Aorta (tissue), 5 donors: ENCODE data around the gene GGTLC1. TPM values are rescaled to one million over a fixed set of nuclear protein-coding genes. Genes with fewer than 3 reads are reported as not detected.

ENCODE experiments used
- ATAC-seq: fragments of 200-7000 bp; cut with Tn5 transposase; one replicate; pipeline ENCODE4 v1.9.1; 2022; ENCODE audit warnings: moderate library complexity; ENCODE audit not compliant: low FRiP score
- DNase-seq, 2 donors: peaks; one replicate each; pipeline ENCODE4 v3.0.0-alpha.2; 2020
- H3K27ac ChIP-seq, 2 donors: one replicate each; pipeline ENCODE4 v1.5.1; 2013; ENCODE audit warnings: low read length in 2 of 2, mild to moderate bottlenecking in 2 of 2, moderate library complexity in 2 of 2, control low read depth in 1 of 2, inconsistent platforms in 1 of 2, low read depth in 1 of 2
- H3K27me3 ChIP-seq, 2 donors: one replicate each; pipeline ENCODE4 v1.6.1; 2013; ENCODE audit warnings: control low read depth in 1 of 2, low read length in 1 of 2, mild to moderate bottlenecking in 1 of 2, moderate library complexity in 1 of 2; ENCODE audit not compliant: insufficient read depth in 2 of 2, control insufficient read depth in 1 of 2
- H3K36me3 ChIP-seq, 2 donors: one replicate each; pipeline ENCODE4 v1.6.1; 2013; ENCODE audit warnings: control low read depth in 1 of 2, low read length in 1 of 2, mild to moderate bottlenecking in 1 of 2; ENCODE audit not compliant: insufficient read depth in 2 of 2, control insufficient read depth in 1 of 2
- H3K4me1 ChIP-seq, 2 donors: one replicate each; pipeline ENCODE4 v1.6.1; 2013; ENCODE audit warnings: low read length in 2 of 2, control low read depth in 1 of 2, mild to moderate bottlenecking in 1 of 2, moderate library complexity in 1 of 2; ENCODE audit not compliant: insufficient read depth in 2 of 2, control insufficient read depth in 1 of 2
- H3K4me3 ChIP-seq, 2 donors: one replicate each; pipeline ENCODE4 v1.5.1; 2013; ENCODE audit warnings: low read length in 2 of 2, control low read depth in 1 of 2, mild to moderate bottlenecking in 1 of 2
- H3K9me3 ChIP-seq: one replicate; pipeline ENCODE4 v1.6.1; 2013; ENCODE audit warnings: mild to moderate bottlenecking, low read length; ENCODE audit not compliant: control insufficient read depth
- WGBS, 2 donors: extraction: QIAGEN DNeasy Blood & Tissue Kit; methylation state at CpG; one replicate each; pipeline ENCODE4 v1.1.7; 2013; 5-methylcytosine and 5-hydroxymethylcytosine counted together
- intact Hi-C, 2 donors: fragments of 100-400 bp; cut with DNase I; formaldehyde crosslinking; loops; one replicate each; pipeline versions ENCODE4 v1.14.2 to v1.15.0; 2022
- long read RNA-seq, 2 donors: library from polyadenylated mRNA; unstranded; transcript quantifications; one replicate each; pipeline ENCODE4 v2.0.0, GENCODE V29; 2020 to 2021
- polyA plus RNA-seq, 2 donors: library from polyadenylated mRNA; stranded (reverse); fragments of 200-250 nt; gene quantifications; one replicate each; pipeline ENCODE4 v1.2.3, GENCODE V29; 2013
- total RNA-seq, 2 donors: library from RNA; stranded (reverse); fragmentation: NEBNext Ultra II Directional; extraction: Animal tissue kit (Norgen Biotek cat#: 25700); gene quantifications; one replicate each; pipeline ENCODE4 v1.2.1, GENCODE V29; 2021
- donor health status: healthy with polysubstance abuse.
- donor health status: Bipolar disorder and iron deficiency.
- donor health status: DM: no; HTN: no; CAD: no.
- donor health status: DM: no; HTN: no; CAD: no.
- donor health status: DM: yes; HTN: yes; CAD: no.

The GGTLC1 gene
- total RNA-seq (not detected), polyA plus RNA-seq (not detected)
- long read RNA-seq, donor 1 = 0 reads
- long read RNA-seq, donor 2 = 0 reads

DNA sequence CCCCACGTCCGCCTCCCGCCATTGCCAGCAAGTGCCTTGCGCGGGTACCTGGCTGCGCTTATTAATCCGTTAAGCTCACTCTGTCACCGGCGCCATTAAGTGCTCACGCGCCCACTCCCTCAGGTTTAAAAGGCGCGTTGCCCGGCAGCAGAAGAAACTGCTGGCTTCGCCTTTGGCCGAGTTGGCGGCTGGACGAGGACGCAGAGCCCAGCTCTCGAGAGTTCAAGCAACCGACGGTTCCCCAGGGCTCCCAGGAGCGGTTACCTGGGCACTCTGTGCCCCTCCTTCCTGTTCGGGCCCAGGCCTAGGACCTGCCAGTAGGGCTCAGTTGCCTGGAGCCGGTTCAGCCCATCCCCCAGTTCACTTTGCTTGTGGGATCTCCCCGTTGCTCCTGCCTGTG lies at the start of gene GGTLC1:
Gene GGTLC1, minus strand, starts transcription at position 219 of the 400 bp plus-strand sequence. CDS start 2,168 bp downstream, outside the sequence.
- DNase-seq = no peak
- no peaks in the 10 kb centered on the region for H3K9me3 ChIP-seq
- 90 to 91% methylated on average over 24 to 25 of the region's 26 CpGs for WGBS, 2 donors
- H3K27ac ChIP-seq = no peak within 1 kb of the TSS
- no peaks in the 10 kb centered on the region for H3K4me1 ChIP-seq
- no peak for ATAC-seq
- intact Hi-C loops = no loop called here
- H3K27me3 ChIP-seq = no peaks in the 10 kb centered on the region
- no peak within 1 kb of the TSS for H3K4me3 ChIP-seq
- no peaks in the 10 kb centered on the region for H3K36me3 ChIP-seq

DNA sequence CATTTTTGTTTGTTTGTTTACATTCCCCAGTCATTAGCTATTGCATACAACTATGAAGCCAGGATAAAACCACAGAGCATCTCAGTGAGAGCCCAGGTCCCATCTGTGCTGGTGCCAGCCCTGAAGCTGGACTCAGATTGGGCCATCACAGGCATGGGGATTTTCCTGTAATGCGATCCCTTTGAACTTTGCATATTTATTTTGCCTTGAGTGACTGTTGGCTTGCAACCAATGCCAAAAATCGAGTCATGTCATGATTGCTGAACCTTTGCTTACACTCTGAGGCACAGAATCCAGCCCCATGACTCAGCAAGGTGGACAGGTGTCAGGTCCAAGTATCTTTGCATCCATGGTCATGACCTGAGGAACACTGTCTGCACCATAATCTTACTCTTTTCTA lies 46.2 kb upstream of the GGTLC1 start:
- Histone ChIP-seq H3K9me3 (peaks cover 4% of the 10 kb centered on the region), H3K27ac (no peak overlapping the region), H3K27me3 (no peaks in the 10 kb centered on the region), H3K4me3 (no peak overlapping the region), H3K4me1 (no peaks in the 10 kb centered on the region), H3K36me3 (no peaks in the 10 kb centered on the region)
- ATAC-seq (no peak), DNase-seq (no peak)
- intact Hi-C loops = no loop called here
- whole genome bisulfite sequencing, 2 donors = 48% methylated on average over 2 of the region's 2 CpGs

DNA sequence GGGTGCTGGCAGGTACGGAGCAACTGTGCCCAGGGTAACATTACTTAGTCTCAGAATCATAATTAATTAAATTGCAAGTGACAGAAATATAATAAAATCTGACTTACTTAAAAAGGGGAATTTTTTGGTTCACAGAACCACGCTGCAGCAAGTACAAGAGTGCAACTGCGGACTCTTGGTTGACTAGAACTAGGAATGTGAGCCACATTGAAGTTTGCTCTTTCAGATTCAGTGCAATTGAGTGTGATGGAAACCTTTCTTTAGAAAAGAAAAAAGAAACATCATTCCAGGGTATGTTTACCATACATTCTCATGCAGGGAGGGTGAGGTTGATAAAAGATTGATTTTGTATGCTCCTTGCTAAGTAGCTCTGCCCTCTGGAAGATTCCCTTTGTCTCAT lies 45.0 kb upstream of the GGTLC1 start:
- intact Hi-C loops = no loop called here
- WGBS, 2 donors = 81 to 89% methylated on average over 3 of the region's 3 CpGs
- DNase-seq (no peak), ATAC-seq (no peak)
- Histone ChIP-seq H3K4me3 (no peak overlapping the region), H3K9me3 (peaks cover 4% of the 10 kb centered on the region), H3K27ac (no peak overlapping the region), H3K4me1 (no peaks in the 10 kb centered on the region), H3K36me3 (no peaks in the 10 kb centered on the region), H3K27me3 (no peaks in the 10 kb centered on the region)

DNA sequence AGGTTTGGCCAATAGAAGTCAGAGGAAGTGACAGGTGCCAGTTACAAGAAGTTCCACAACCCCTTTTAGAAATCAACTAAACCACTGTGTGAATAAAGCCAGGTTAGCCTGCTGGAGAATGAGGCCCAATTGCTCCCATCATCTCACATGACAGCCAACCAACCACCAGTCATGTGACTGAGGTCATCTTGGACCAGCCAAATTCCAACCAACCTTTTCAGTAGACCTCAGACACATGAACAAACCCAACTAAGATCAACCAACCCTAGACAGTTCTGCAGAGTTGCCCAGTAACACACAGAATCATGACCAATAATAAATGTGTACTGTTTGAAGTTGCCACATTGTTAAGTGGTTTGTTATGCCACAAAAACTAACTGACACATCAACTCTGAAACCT lies 44.6 kb upstream of the GGTLC1 start:
- intact Hi-C loops = no loop called here

DNA sequence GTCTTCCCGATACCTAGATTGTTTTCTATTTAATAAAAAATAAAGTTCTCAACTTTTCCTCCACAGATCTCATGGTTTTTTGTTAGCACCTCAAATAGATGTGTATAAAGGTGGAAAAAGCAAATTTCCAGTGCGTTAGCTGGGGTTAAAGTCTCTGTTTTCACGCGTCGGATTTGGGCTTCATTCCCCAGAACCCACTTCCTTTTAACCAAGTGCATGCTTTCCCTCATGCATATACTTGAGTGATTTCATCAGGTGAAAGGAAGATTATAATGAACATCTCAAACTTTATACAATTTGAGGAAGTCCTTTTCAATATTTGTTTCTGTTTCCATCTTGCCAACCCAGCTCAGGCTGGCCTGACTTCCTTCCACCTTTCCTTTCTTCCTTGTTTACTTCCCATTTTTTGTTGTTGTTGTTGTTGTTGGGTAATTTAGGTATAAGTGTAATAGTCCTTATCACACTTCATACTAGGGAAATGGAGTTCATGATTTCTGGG lies 43.9 kb upstream of the GGTLC1 start:
- intact Hi-C loops = no loop called here
- peaks cover 4% of the 10 kb centered on the region for H3K9me3 ChIP-seq
- H3K27me3 ChIP-seq = no peaks in the 10 kb centered on the region
- 88 to 89% methylated on average over 5 of the region's 5 CpGs for WGBS, 2 donors
- no peaks in the 10 kb centered on the region for H3K36me3 ChIP-seq
- no peak overlapping the region for H3K4me3 ChIP-seq
- H3K27ac ChIP-seq = no peak overlapping the region
- no peaks in the 10 kb centered on the region for H3K4me1 ChIP-seq
- DNase-seq (no peak), ATAC-seq (no peak)

More for the DNA sequence above, 44.6 kb upstream of the GGTLC1 start:
- H3K9me3 ChIP-seq = peaks cover 4% of the 10 kb centered on the region
- H3K4me3 ChIP-seq = no peak overlapping the region
- no peak overlapping the region for H3K27ac ChIP-seq
- DNase-seq (no peak), ATAC-seq (no peak)
- no peaks in the 10 kb centered on the region for H3K36me3 ChIP-seq
- H3K27me3 ChIP-seq = no peaks in the 10 kb centered on the region
- H3K4me1 ChIP-seq = no peaks in the 10 kb centered on the region

DNA sequence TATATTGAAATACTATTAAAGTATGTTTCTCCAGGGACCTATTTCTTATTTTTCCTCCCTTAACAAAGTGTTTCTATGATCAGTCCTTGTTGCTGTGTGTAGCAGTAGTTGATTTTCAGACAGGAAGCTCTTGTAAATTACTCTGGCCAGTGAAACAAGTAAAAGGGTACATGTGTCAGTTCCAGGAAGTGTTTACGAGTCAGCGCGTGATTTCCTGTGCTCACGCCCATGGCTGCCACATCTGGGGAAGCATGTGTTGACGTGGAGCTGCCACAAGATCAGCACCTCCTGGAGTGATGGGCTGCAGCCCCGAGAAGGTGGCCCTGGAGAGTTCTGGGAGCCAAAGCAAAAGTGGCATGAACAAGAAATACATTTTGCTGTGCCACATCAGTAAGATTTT lies 38.6 kb upstream of the GGTLC1 start:
- intact Hi-C loops = no loop called here
- DNase-seq (peak in 1 of 2 donors; percentile 79), ATAC-seq (peak; percentile 52)
- WGBS, 2 donors = 9 to 15% methylated on average over 6 of the region's 6 CpGs
- Histone ChIP-seq H3K4me1 (no peaks in the 10 kb centered on the region), H3K36me3 (no peaks in the 10 kb centered on the region), H3K9me3 (peaks cover 3% of the 10 kb centered on the region), H3K27ac (no peak overlapping the region), H3K27me3 (peaks cover 0 to 1% of the 10 kb centered on the region in 2 donors), H3K4me3 (no peak overlapping the region)

DNA sequence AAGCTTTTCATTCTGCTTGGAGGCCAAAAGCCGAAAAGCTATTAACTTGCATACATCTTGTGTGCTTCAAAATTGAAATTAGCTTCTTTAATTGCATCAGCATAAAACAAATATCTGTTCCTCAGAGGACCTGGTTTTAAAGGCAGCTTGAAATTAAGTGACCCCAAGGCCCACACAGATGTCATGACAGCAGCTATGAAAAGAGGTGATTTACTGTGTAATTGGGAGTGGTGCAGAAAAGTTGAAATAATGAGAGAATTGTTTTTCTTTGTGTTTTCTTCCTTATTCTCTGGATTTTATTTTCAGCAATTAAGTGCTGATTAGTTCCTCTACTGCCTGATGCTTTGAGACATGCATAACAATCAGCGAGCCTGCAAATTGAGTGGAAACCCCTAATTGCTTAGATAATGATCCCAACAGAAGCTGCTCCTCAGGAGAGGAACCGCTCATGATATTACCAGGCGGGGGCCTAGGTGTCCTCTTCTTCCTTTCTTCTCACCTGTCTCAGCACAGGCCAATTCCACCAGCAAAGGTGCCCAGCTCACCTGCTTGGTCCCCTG lies 34.1 kb upstream of the GGTLC1 start:
- no peak for ATAC-seq
- DNase-seq = no peak
- intact Hi-C loops = no loop called here
- WGBS, 2 donors = 88 to 89% methylated on average over 4 of the region's 4 CpGs
- H3K27ac ChIP-seq = no peak overlapping the region
- no peak overlapping the region for H3K4me3 ChIP-seq
- H3K9me3 ChIP-seq = no peaks in the 10 kb centered on the region
- H3K4me1 ChIP-seq = no peaks in the 10 kb centered on the region
- H3K27me3 ChIP-seq = peaks cover 0 to 1% of the 10 kb centered on the region in 2 donors
- H3K36me3 ChIP-seq = no peaks in the 10 kb centered on the region

DNA sequence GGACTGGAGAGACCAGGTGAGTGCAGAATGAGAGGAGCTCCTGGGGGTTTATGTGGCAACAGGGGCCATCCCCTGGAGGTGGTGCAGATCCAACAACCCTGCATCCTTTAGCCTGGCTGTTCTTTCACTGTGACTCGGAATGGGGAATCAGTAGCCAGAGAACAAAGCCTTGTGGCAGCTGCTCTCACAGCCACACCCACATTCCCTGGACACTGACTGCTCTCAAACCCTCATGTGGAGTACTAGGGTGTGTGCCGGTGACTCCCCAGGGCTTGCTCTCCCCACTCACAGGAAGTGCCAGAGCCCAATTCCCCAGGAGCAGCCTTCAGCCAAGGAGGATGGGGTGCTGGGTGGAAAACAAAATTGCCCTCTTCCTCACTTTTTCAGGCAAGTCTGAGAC lies 30.2 kb upstream of the GGTLC1 start:
- Histone ChIP-seq H3K9me3 (no peaks in the 10 kb centered on the region), H3K4me3 (no peak overlapping the region), H3K36me3 (no peaks in the 10 kb centered on the region), H3K27me3 (no peaks in the 10 kb centered on the region), H3K4me1 (no peaks in the 10 kb centered on the region), H3K27ac (no peak overlapping the region)
- ATAC-seq (no peak), DNase-seq (no peak)
- 69 to 70% methylated on average over 2 of the region's 2 CpGs for WGBS, 2 donors
- intact Hi-C loops = no loop called here

DNA sequence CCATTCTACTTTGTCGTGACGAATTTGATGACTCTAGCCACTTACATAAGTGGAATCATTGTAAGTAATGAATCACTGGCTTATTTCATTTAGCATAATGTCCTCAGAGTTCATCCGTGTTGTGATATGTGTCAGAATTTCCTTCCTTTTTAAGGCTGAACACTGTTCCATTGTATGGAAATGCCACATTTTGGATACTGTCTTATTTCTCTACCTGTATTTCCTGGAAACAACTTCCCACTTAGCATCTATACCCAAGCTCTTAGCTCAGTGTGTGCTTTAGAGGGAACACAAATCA lies 28.8 kb upstream of the GGTLC1 start:
- ATAC-seq (no peak), DNase-seq (no peak)
- no peak overlapping the region for H3K27ac ChIP-seq
- 55% methylated on average over 3 of the region's 3 CpGs for WGBS, 2 donors
- H3K27me3 ChIP-seq = no peaks in the 10 kb centered on the region
- intact Hi-C loops = no loop called here
- no peaks in the 10 kb centered on the region for H3K4me1 ChIP-seq
- no peak overlapping the region for H3K4me3 ChIP-seq
- no peaks in the 10 kb centered on the region for H3K36me3 ChIP-seq
- H3K9me3 ChIP-seq = no peaks in the 10 kb centered on the region
